ENCODE results near the gene FUBP3. TPM values are rescaled to one million over a fixed set of nuclear protein-coding genes. Genes with fewer than 3 reads are reported as not detected.

Gene FUBP3
- total and polyA plus RNA-seq, 12 donors: 18.3 to 52.3 (median 39.3) TPM

DNA sequence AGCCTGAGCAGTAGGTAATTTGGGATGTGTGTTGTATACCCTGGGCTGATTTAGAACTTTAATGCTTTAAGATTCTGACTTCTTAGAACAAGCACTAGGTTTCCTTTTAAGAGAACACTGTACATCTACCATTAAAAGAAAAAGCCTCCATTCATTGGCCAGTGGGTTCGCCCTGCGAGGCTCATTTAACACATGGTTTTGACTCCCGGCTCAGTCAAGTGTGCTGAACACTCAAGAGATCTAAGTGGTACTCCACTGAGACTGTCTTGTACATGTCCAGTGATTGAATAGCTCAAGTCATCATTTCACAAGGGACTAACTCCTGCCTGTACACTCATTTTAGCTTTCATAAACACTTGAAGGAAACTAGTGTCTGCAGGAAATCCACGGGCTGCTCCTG is 3.9 kb downstream of the FUBP3 start:
- H3K4me1 ChIP-seq (replicated peaks in 1 of 2): peaks cover 8 to 37% of the 10 kb centered on the region in 2 donors
- intact Hi-C loops (cut with DNase I): no loop called here

DNA sequence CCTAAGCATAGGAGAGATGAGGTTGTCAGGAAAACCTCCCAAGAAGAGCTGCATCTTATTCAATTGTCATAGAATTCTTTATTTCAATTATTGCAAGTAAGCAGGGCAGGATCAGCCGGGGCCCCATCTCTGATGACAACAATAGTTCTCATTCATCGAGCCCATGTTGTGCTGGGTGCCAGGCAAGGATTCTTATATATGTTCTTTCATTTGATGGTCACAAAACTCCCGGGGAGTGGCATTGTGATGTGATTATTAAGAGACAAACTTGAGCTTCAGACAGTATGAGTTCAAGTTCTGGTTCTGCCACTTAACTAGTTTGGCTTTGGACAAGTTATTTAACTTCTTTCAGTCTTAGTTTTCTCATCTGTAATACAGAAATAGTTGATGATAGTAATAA is 8.5 kb downstream of the FUBP3 start:
- intact Hi-C loops (cut with DNase I): no loop called here
- Histone ChIP-seq H3K4me3 (no peak overlapping the region), H3K27ac (no peak overlapping the region), H3K4me1 (replicated peaks in 1 of 2) (peaks cover 12 to 32% of the 10 kb centered on the region in 2 donors), H3K36me3 (replicated peaks in 1 of 2) (no peaks in the 10 kb centered on the region), H3K27me3 (no peaks in the 10 kb centered on the region), H3K9me3 (replicated peaks in 1 of 3) (no peaks in the 10 kb centered on the region)
- WGBS, 4 donors: 84 to 95% (median 86%) methylated on average over 3 of the region's 3 CpGs
- DNase-seq: no peak
- TF ChIP-seq, protein P1, sequence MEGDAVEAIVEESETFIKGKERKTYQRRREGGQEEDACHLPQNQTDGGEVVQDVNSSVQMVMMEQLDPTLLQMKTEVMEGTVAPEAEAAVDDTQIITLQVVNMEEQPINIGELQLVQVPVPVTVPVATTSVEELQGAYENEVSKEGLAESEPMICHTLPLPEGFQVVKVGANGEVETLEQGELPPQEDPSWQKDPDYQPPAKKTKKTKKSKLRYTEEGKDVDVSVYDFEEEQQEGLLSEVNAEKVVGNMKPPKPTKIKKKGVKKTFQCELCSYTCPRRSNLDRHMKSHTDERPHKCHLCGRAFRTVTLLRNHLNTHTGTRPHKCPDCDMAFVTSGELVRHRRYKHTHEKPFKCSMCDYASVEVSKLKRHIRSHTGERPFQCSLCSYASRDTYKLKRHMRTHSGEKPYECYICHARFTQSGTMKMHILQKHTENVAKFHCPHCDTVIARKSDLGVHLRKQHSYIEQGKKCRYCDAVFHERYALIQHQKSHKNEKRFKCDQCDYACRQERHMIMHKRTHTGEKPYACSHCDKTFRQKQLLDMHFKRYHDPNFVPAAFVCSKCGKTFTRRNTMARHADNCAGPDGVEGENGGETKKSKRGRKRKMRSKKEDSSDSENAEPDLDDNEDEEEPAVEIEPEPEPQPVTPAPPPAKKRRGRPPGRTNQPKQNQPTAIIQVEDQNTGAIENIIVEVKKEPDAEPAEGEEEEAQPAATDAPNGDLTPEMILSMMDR (IDR thresholded peaks at IDR 0.05): no peak
- TF ChIP-seq POLR2A (IDR thresholded peaks at IDR 0.05): no peak

More for the DNA sequence above, 3.9 kb downstream of the FUBP3 start:
- 93 to 98% (median 97%) methylated on average over 4 of the region's 4 CpGs for WGBS, 4 donors
- no peak overlapping the region for H3K4me3 ChIP-seq
- H3K9me3 ChIP-seq (replicated peaks in 1 of 3): no peaks in the 10 kb centered on the region
- TF ChIP-seq POLR2A (IDR thresholded peaks at IDR 0.05): no peak
- TF ChIP-seq, protein P1 (IDR thresholded peaks at IDR 0.05): no peak
- H3K27ac ChIP-seq: no peak overlapping the region
- no peaks in the 10 kb centered on the region for H3K27me3 ChIP-seq
- DNase-seq: no peak
- H3K36me3 ChIP-seq (replicated peaks in 1 of 2): no peaks in the 10 kb centered on the region

DNA sequence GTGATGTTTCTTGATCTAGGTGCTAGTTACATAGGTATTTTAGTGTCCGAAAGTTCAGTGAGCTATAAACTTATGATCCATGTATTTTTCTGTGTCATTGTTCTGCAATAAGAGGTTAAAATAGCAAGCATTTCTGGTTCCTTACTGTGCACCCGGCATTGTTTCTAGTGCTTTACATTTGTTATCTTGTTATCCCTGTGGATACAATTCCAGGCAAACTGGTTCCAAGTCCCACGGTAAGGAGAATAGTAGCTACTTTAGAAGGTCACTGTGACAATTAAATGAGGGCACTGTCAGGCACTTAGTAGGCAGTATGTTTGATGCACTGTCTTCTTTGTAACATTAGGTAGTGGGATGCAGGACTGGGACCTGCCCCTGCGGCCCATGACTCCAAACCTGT is 9.0 kb downstream of the FUBP3 start:
- Histone ChIP-seq H3K27me3 (no peaks in the 10 kb centered on the region), H3K9me3 (replicated peaks in 1 of 3) (no peaks in the 10 kb centered on the region), H3K4me3 (no peak overlapping the region), H3K27ac (no peak overlapping the region), H3K4me1 (replicated peaks in 1 of 2) (peaks cover 12 to 32% of the 10 kb centered on the region in 2 donors), H3K36me3 (replicated peaks in 1 of 2) (no peaks in the 10 kb centered on the region)
- intact Hi-C loops (cut with DNase I): no loop called here
- TF ChIP-seq POLR2A (IDR thresholded peaks at IDR 0.05): no peak
- TF ChIP-seq, protein P1 (IDR thresholded peaks at IDR 0.05): no peak
- 62 to 74% (median 70%) methylated on average over 3 to 4 of the region's 4 CpGs for WGBS, 4 donors
- no peak for DNase-seq

DNA sequence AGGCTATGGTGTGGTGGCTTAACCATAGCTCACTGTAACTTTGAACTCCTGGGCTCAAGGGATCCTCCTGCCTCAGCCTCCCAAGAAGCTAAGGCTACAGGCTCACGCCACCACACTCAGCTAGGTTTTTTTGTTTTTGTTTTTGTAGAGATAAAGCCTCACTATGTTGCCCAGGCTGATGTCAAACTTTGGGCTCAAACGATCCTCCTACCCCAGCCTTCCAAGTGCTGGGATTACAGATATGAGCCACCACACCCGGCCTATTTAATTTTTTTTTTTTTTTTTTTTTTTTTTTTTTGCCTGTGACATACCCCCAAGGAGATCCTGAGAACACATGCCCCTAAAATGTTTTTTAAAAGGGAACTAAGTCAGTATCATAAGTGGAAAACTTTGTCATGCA is 10.4 kb downstream of the FUBP3 start:
- Histone ChIP-seq H3K4me3 (no peak overlapping the region), H3K27me3 (no peaks in the 10 kb centered on the region), H3K4me1 (replicated peaks in 1 of 2) (peaks cover 12 to 32% of the 10 kb centered on the region in 2 donors), H3K27ac (peak overlapping the region in 3 of 5 donors; percentile 34 to 73 (median 68)), H3K36me3 (replicated peaks in 1 of 2) (no peaks in the 10 kb centered on the region), H3K9me3 (replicated peaks in 1 of 3) (no peaks in the 10 kb centered on the region)
- WGBS, 4 donors: 57 to 73% (median 67%) methylated on average over 3 of the region's 3 CpGs
- no peak for DNase-seq
- intact Hi-C loops (cut with DNase I): no loop called here
- no peak for TF ChIP-seq POLR2A (IDR thresholded peaks at IDR 0.05)
- TF ChIP-seq, protein P1 (IDR thresholded peaks at IDR 0.05): no peak

All from adrenal gland (tissue), 12 donors.